ENCODE measurements around the gene AKR1C2.
"Not testable (repeated sequence)": the region's sequence is repeated elsewhere in the genome, so short reads cannot be mapped to it uniquely, and the experiment has no call there.

AKR1C2 gene

GRCh38 chr10:5023177-5023805, 19.6 kb upstream of the AKR1C2 start:
- no peak for DNase-seq

GRCh38 chr10:5021624-5022290, 18.1 kb upstream of the AKR1C2 start:
- DNase-seq: not testable (repeated sequence)

DNA sequence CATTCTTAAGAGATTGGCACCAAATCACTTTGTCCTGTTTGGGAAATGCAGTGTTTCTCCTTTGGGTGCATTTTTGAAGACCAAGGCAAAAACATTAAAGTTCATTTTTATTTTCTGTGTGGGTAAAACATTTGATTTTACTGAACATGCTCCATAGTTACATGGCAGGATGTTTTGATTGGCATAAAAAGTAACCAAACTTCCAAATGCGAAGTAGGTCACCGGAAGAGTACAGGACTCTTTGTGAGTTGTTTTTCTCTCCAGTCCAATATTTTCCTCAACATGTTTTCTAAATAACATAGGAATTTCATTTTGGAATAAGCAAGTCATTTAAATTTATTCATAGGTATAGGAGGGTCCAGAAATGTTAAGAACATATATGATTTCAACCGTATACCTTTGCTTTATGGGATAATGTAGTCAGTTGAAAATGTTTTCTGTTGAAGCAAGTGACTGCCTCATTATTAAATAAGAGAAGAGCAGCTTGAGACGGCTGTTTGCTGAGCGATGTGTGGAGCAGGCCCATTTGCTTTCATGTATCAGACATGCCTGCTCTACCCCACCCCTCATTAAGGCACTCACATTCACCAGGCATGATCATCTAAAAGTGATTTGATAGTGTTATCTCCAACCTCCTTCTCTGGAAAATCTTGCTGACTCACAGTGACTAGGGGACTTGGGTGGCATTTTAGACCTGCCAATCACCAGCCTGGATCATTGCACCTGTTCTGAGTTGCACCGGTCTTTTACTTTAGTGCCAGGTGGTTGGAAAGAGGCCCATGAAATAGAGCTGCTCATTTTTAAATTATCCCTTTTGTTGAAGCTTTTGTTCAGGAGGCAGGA, 16.3 kb upstream of the AKR1C2 start:
- DNase-seq: not testable (repeated sequence)

- not testable (repeated sequence) for DNase-seq
These were observed 15.1 kb upstream of the AKR1C2 start for GRCh38 chr10:5018671-5019277.

DNA sequence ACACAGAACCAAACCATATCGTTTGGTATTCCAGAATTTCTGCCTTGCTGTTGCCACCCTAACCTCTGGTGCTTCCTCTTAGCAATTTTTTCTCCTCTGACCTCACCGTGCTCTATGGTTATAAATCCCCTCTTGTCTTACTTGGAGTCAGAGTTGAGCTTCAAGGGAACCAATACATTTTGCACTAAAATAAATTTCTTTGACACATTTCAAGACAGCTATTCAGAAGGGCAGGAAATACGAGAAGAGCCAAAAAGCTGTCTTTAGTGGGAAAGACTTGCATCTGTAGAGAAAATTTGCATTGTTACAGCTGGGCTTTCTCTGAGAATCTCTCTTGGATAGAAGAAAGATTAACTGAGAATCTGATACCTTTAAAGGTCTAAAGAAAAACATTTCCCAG, 14.5 kb upstream of the AKR1C2 start:
- DNase-seq: no peak

DNA sequence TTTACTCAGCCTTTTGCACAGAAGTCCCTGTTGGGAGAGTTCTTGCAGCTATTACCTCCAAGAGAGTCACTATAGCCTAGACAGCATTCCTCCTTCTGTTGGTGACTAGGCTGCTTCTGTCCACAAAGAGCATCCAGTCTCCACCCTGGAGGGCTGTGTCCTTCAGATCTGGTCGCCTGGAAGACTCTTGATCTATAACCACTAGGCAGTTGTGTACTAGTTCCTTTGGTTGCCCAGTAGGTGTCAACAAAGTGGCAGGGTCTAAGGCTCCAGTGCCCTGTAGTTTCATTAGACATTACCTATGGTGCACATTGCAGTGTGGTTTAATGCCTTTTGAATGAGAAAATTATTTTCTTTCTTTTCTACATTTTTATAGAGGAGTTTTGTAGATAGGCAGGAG, 11.3 kb upstream of the AKR1C2 start:
- DNase-seq: no peak

DNA sequence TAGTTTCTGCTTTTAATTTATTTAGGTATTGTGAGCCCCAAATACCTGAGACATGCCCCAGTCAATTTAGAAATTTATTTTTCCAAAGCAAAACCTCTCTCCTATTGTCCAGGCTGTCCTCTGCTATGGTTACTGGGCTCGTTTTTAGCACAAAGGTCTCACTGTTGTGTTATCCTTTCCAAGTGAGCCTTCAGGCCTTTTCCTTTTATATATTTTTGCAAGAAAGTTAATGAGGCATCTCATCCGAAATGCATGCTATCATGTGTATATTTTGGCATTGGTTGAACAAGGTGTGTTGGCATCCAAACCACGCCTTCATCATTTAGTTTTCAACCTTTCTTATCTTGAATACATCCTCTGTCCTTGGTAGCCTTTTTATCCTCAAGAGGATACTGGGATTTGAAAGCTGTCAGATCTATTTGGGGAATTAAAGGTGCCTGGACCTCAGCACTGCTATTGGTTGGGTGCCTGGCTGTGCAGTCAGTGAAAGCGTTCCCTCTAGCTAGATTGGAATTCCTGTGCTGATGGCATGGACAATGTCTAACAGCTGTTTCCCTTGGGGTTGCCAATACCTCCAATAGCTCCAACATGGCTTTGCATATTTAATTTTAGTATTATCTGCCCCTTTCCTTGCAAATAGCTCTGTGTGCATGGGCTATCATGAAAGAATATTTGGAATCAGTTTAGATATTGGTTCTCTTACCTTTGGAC, 10.7 kb upstream of the AKR1C2 start:
- not testable (repeated sequence) for DNase-seq

DNA sequence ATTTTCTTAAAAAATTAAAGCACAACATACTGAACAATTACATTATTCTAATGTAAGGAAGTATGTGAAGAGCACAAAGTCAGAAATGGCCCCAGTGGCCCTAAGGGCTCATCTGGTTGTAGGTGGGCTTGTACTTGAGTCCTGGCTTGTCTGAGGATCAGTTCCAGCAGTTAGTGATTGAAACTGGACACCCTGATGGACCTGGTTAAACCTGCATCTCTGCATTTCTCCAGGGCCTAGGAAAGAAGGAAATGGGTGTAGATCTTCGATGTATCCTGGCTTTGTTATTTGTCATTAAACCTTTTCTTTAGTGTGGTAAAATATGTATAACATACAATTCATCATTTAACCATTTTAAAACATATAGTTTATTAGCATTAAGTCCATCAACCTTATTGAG, 9.7 kb upstream of the AKR1C2 start:
- no peak for DNase-seq

DNA sequence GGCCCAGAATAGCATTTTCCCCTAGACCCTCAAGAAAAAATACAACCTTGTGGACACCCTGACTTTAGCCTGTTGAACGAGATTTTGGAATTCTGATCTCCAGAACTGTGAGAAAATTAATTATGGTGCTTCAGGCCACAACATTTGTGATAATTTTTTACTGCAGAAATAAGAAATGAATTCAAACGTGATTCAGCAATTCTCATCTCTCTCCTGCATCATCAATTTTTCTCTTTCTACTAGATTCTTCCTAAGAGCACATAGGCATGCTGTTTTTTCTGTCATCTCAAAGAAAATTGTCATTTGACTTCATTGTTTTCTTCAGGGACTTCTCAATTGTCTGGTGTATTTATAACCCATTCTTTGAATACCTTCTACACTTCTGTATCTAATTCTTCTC, 8.9 kb upstream of the AKR1C2 start:
- DNase-seq: no peak

DNA sequence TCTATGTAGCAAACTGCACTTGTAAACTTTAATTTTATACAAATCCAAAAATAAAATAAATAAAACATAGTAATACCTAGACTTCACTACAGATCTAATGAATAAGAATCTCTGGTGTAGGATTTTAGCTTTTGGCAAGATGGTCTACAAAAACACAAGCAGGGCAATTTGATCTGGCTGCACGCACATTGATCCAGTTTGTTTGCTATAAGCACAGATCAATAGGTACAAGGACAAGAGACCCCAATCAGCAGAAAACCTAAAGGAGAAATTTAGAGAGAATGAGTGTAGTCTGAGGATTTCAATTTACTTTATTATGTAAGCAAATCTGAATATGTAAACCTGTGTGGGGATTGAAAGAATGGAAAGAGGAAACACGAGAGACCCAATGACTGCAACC, 7.7 kb upstream of the AKR1C2 start:
- DNase-seq: not testable (repeated sequence)

DNA sequence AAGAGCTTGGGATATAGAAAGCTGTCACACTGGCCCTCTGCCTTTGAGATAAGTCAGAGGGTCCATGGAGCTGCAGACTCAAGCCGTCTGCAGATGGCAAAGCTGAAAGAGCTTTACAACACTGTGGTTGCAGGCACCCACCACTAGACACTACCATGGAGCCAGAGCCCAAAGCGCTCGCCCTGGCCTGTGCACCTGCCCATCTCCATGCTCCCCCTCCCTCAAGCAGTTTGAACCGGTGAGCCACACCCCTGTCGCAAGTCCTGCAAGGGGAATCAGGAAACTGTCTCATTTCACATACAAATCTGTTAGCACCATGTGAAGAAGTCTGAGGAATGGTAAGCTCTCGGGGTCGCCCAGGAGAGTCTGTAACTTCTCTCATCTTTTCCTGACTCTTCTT, 6.4 kb upstream of the AKR1C2 start:
- not testable (repeated sequence) for DNase-seq

GRCh38 chr10:5008857-5009548, 5.3 kb upstream of the AKR1C2 start:
- DNase-seq: not testable (repeated sequence)

- DNase-seq: not testable (repeated sequence)
These were observed 844 bp upstream of the AKR1C2 start for GRCh38 chr10:5004501-5004900.

DNA sequence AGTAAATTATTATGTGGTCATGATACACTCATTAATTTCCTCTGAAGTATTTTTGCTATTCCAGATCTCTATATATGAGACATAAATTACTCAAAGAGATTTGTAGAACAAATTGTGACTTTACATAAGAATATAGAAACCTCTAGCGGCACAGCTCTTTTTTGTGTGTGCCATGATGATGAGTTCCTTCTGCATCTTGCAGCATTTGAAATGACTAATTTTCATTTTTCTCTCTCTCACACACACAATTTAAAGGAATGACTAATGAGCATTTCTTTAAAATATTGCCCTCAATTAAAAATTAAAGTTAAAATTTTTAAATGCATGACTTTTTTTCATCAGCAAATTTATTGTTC, 351 bp upstream of the AKR1C2 start:
- not testable (repeated sequence) for DNase-seq

DNA sequence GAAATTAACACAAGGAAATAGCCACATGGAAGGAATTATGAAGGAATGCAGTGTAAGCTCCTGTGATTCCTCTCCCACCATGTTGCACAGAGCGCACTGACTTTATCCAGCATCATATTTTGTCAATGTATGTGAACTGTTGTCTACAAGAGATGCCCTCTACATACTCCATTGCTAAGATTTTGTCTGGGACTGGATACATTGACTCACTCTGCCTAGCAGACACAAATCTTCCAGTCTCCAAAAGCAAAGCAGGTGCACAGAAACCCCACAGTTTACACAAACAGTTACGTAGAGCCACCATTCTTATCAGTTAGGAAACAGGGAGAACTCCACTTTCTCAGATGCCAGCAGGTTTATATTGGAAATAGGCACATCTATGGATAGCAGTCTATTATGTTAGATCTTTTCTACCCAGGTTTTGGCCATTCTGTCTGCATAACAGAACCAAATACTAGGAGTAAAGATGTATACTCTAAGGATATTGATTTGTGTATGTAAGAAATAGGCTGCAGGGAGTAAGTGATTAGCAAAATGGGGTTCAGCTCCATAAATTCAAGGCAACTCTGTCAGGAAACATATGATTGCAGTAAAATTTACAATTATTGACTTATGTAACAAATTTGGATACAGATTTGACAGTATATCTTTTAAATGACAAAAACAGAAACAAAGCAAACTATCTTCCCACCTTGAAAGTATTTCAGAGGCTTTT, 1.5 kb downstream of the AKR1C2 start:
- no peak for DNase-seq

GRCh38 chr10:4998671-4999070, 5.0 kb downstream of the AKR1C2 start:
- DNase-seq: no peak

GRCh38 chr10:4994260-4994659, 9.4 kb downstream of the AKR1C2 start:
- DNase-seq: not testable (repeated sequence)

- not testable (repeated sequence) for DNase-seq
These were observed 11.1 kb downstream of the AKR1C2 start for GRCh38 chr10:4992564-4992963.

DNA sequence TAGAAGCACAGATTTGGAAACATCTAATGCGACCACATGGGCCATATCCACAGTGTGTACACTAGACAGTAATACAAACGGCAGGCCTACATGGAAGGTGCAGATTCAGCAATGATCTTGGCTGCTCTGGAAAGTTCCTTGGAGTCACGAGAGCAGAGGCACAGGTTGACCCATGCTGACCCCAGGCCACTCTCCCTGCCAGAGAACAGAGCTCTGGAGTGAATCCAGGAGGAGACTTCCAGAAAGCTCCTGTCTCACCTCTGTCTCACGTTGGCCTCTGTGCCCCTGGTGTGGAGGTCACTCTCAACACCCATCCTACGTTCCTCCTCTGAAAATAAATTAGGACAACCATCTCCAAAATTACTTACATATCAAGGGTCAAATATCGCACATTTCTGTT, 12.2 kb downstream of the AKR1C2 start:
- not testable (repeated sequence) for DNase-seq

- no peak for DNase-seq
These were observed 13.4 kb downstream of the AKR1C2 start for GRCh38 chr10:4990217-4990616.

DNA sequence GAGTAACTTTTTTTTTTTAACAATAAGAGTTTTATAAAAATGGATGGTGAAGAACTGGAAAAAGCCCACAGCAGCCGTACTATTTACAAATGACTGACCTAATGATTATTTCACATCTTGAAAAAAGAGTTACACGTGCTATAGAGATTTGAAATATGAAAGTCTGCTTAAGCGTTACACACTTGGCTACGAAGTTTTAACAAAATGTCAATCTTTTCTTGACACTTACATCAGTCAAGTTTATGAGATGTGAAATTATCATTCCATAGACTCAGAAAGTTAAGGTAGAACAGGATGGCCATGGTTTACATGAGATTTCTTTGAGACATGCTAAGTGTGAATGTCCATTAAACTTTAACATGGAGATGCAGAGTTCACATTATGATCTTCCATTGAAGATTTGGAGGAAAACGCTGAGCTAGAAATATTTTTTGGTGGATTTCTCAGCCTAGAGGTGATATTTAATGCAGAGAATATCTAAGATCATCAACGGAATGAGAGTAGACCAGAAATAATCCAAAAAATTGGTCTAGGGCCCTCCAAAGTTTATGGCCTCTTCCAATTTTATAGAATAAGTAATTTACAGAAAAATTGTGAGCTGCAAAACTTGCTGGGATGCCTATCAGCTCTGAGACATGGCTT, 15.5 kb downstream of the AKR1C2 start:
- not testable (repeated sequence) for DNase-seq
